SK-N-SH treated with all-trans-retinoic acid at 6 μM for 48 hours (cell line): ENCODE measurements around the gene PAX3.

Source experiments
- ARNTL ChIP-seq: fragments of 450-650 bp; formaldehyde crosslinking; IDR thresholded peaks from 2 replicates; pipeline ENCODE4 v1.5.0; 2020; ENCODE audit warnings: low read depth, mild to moderate bottlenecking, moderate library complexity, borderline replicate concordance
- BACH2 ChIP-seq: fragments of 250-450 bp; sonication (Bioruptor Pico); IDR thresholded peaks from 2 replicates; pipeline ENCODE4 v1.9.0; 2021; ENCODE audit warnings: mild to moderate bottlenecking, borderline replicate concordance
- OSR1 ChIP-seq: fragments of 250-450 bp; sonication (Bioruptor Pico); IDR thresholded peaks from 2 replicates; pipeline ENCODE4 v1.8.0; 2022; ENCODE audit warnings: moderate library complexity, mild to moderate bottlenecking, inconsistent platforms
- RARB ChIP-seq: fragments of 250-450 bp; sonication (Bioruptor Pico); IDR thresholded peaks from 2 replicates; pipeline ENCODE4 v1.8.0; 2021; ENCODE audit warnings: mild to moderate bottlenecking, moderate library complexity
- TOX ChIP-seq: fragments of 250-450 bp; sonication (Bioruptor Pico); IDR thresholded peaks from 2 replicates; pipeline ENCODE4 v1.8.0; 2021; ENCODE audit warnings: mild to moderate bottlenecking, moderate library complexity, borderline replicate concordance
- ZC3H10 ChIP-seq: fragments of 250-450 bp; sonication (Bioruptor Pico); IDR thresholded peaks from 2 replicates; pipeline ENCODE4 v1.5.1; 2021; ENCODE audit warnings: mild to moderate bottlenecking, moderate library complexity
- ZFP3 ChIP-seq: fragments of 250-450 bp; sonication (Bioruptor Pico); IDR thresholded peaks from 2 replicates; pipeline ENCODE4 v1.5.0; 2020; ENCODE audit warnings: mild to moderate bottlenecking, moderate library complexity
- ZFP30 ChIP-seq: fragments of 450-650 bp; formaldehyde crosslinking; IDR thresholded peaks from 2 replicates; pipeline ENCODE4 v1.5.0; 2022; ENCODE audit warnings: mild to moderate bottlenecking, moderate library complexity
- TF ChIP-seq, protein P1 (sequence below): fragments of 250-450 bp; sonication (Bioruptor Pico); IDR thresholded peaks from 2 replicates; pipeline ENCODE4 v1.8.0; 2020; ENCODE audit warnings: mild to moderate bottlenecking, moderate library complexity, borderline replicate concordance
- TF ChIP-seq, protein P2 (sequence below): fragments of 250-450 bp; sonication (Bioruptor Pico); IDR thresholded peaks from 2 replicates; pipeline ENCODE4 v1.5.1; 2021; ENCODE audit warnings: mild to moderate bottlenecking, moderate library complexity
- TF ChIP-seq, protein P3 (sequence below): fragments of 250-450 bp; sonication (Bioruptor Pico); IDR thresholded peaks from 2 replicates; pipeline ENCODE4 v1.8.0; 2021; ENCODE audit warnings: low read depth, mild to moderate bottlenecking, moderate library complexity, borderline replicate concordance

DNA sequence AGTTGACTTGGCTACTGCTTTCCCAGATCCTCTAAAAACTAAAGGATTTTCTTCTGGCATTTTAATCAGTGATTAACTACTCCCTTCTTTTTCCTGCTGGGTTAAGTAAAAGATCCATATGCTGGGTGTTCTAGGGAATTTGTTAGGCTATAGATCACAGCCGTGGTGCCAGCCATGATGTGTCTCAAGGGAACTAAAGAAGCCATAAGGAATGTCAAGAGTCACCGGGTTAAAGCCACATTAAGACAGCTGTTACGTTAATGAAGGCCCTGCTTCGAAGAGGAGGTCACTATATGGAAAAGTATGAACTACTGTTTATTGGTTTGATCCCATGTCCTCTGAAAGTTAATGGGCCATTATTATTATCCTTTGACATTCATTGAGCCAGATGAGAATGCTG, 70.7 kb downstream of the PAX3 start:
- TF ChIP-seq ZFP3 (CRISPR knock-in tag) (no peak), ZFP30 (CRISPR knock-in tag) (no peak), ZC3H10 (CRISPR knock-in tag) (no peak), ARNTL (CRISPR knock-in tag) (no peak), BACH2 (CRISPR knock-in tag) (no peak), TOX (CRISPR knock-in tag) (no peak), OSR1 (CRISPR knock-in tag) (no peak), RARB (CRISPR knock-in tag) (no peak)
- TF ChIP-seq, protein P1, sequence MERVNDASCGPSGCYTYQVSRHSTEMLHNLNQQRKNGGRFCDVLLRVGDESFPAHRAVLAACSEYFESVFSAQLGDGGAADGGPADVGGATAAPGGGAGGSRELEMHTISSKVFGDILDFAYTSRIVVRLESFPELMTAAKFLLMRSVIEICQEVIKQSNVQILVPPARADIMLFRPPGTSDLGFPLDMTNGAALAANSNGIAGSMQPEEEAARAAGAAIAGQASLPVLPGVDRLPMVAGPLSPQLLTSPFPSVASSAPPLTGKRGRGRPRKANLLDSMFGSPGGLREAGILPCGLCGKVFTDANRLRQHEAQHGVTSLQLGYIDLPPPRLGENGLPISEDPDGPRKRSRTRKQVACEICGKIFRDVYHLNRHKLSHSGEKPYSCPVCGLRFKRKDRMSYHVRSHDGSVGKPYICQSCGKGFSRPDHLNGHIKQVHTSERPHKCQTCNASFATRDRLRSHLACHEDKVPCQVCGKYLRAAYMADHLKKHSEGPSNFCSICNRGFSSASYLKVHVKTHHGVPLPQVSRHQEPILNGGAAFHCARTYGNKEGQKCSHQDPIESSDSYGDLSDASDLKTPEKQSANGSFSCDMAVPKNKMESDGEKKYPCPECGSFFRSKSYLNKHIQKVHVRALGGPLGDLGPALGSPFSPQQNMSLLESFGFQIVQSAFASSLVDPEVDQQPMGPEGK (CRISPR knock-in tag): no peak
- TF ChIP-seq, protein P2, sequence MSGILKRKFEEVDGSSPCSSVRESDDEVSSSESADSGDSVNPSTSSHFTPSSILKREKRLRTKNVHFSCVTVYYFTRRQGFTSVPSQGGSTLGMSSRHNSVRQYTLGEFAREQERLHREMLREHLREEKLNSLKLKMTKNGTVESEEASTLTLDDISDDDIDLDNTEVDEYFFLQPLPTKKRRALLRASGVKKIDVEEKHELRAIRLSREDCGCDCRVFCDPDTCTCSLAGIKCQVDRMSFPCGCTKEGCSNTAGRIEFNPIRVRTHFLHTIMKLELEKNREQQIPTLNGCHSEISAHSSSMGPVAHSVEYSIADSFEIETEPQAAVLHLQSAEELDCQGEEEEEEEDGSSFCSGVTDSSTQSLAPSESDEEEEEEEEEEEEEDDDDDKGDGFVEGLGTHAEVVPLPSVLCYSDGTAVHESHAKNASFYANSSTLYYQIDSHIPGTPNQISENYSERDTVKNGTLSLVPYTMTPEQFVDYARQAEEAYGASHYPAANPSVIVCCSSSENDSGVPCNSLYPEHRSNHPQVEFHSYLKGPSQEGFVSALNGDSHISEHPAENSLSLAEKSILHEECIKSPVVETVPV: no peak
- TF ChIP-seq, protein P3, sequence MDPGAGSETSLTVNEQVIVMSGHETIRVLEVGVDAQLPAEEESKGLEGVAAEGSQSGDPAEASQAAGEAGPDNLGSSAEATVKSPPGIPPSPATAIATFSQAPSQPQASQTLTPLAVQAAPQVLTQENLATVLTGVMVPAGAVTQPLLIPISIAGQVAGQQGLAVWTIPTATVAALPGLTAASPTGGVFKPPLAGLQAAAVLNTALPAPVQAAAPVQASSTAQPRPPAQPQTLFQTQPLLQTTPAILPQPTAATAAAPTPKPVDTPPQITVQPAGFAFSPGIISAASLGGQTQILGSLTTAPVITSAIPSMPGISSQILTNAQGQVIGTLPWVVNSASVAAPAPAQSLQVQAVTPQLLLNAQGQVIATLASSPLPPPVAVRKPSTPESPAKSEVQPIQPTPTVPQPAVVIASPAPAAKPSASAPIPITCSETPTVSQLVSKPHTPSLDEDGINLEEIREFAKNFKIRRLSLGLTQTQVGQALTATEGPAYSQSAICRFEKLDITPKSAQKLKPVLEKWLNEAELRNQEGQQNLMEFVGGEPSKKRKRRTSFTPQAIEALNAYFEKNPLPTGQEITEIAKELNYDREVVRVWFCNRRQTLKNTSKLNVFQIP (CRISPR knock-in tag): no peak
